Measurements from ENCODE around the gene CCSER1.
"Not testable (repeated sequence)": the region's sequence is repeated elsewhere in the genome, so short reads cannot be mapped to it uniquely, and the experiment has no call there.

Gene CCSER1

GRCh38 chr4:91340822-91341221 lies 1213.6 kb downstream of the CCSER1 start:
- no peak overlapping the region for H3K9ac ChIP-seq (ENCODE audit: low read length)
- H3K36me3 ChIP-seq (ENCODE audit: control insufficient read depth, insufficient read depth, low read length, severe bottlenecking) = no peaks in the 10 kb centered on the region
- H3K27me3 ChIP-seq (replicated peaks; ENCODE audit: control insufficient read depth, insufficient read depth, low read length) = no peaks in the 10 kb centered on the region
- DNase-seq (ENCODE audit: low read depth) = no peak
- H3K9me3 ChIP-seq (ENCODE audit: control insufficient read depth, low read length) = no peaks in the 10 kb centered on the region
- no peaks in the 10 kb centered on the region for H3K4me1 ChIP-seq (ENCODE audit: control insufficient read depth, insufficient read depth, low read length)
- no peak overlapping the region for H3K4me3 ChIP-seq (ENCODE audit: low read length)

GRCh38 chr4:91345632-91346031 lies 1218.4 kb downstream of the CCSER1 start:
- no peak for DNase-seq (ENCODE audit: low read depth)
- no peaks in the 10 kb centered on the region for H3K4me1 ChIP-seq (ENCODE audit: control insufficient read depth, insufficient read depth, low read length)
- no peaks in the 10 kb centered on the region for H3K36me3 ChIP-seq (ENCODE audit: control insufficient read depth, insufficient read depth, low read length, severe bottlenecking)
- no peaks in the 10 kb centered on the region for H3K9me3 ChIP-seq (ENCODE audit: control insufficient read depth, low read length)
- no peaks in the 10 kb centered on the region for H3K27me3 ChIP-seq (replicated peaks; ENCODE audit: control insufficient read depth, insufficient read depth, low read length)
- H3K9ac ChIP-seq (ENCODE audit: low read length) = no peak overlapping the region
- no peak overlapping the region for H3K4me3 ChIP-seq (ENCODE audit: low read length)

- H3K9ac ChIP-seq (ENCODE audit: low read length); H3K4me3 ChIP-seq (ENCODE audit: low read length); DNase-seq (ENCODE audit: low read depth); H3K9me3 ChIP-seq (ENCODE audit: control insufficient read depth, low read length); H3K36me3 ChIP-seq (ENCODE audit: control insufficient read depth, insufficient read depth, low read length, severe bottlenecking); H3K27me3 ChIP-seq (replicated peaks; ENCODE audit: control insufficient read depth, insufficient read depth, low read length); H3K4me1 ChIP-seq (ENCODE audit: control insufficient read depth, insufficient read depth, low read length): not testable (repeated sequence)
Measured at GRCh38 chr4:91356496-91356895, 1229.3 kb downstream of the CCSER1 start.

- not testable (repeated sequence) for H3K4me3 ChIP-seq (ENCODE audit: low read length); H3K9me3 ChIP-seq (ENCODE audit: control insufficient read depth, low read length)
Measured at GRCh38 chr4:91358016-91358415, 1230.8 kb downstream of the CCSER1 start.

GRCh38 chr4:91358621-91359020 lies 1231.4 kb downstream of the CCSER1 start:
- H3K27me3 ChIP-seq (replicated peaks; ENCODE audit: control insufficient read depth, insufficient read depth, low read length); DNase-seq (ENCODE audit: low read depth); H3K36me3 ChIP-seq (ENCODE audit: control insufficient read depth, insufficient read depth, low read length, severe bottlenecking); H3K9ac ChIP-seq (ENCODE audit: low read length); H3K4me3 ChIP-seq (ENCODE audit: low read length); H3K4me1 ChIP-seq (ENCODE audit: control insufficient read depth, insufficient read depth, low read length); H3K9me3 ChIP-seq (ENCODE audit: control insufficient read depth, low read length): not testable (repeated sequence)

More at GRCh38 chr4:91358016-91358415, 1230.8 kb downstream of the CCSER1 start:
- not testable (repeated sequence) for H3K27me3 ChIP-seq (replicated peaks; ENCODE audit: control insufficient read depth, insufficient read depth, low read length); H3K4me1 ChIP-seq (ENCODE audit: control insufficient read depth, insufficient read depth, low read length); DNase-seq (ENCODE audit: low read depth); H3K9ac ChIP-seq (ENCODE audit: low read length); H3K36me3 ChIP-seq (ENCODE audit: control insufficient read depth, insufficient read depth, low read length, severe bottlenecking)

GRCh38 chr4:91359041-91360031 lies 1232.1 kb downstream of the CCSER1 start:
- no peaks in the 10 kb centered on the region for H3K4me1 ChIP-seq (ENCODE audit: control insufficient read depth, insufficient read depth, low read length)
- H3K9me3 ChIP-seq (ENCODE audit: control insufficient read depth, low read length) = no peaks in the 10 kb centered on the region
- H3K4me3 ChIP-seq (ENCODE audit: low read length) = no peak overlapping the region
- no peak for DNase-seq (ENCODE audit: low read depth)
- H3K36me3 ChIP-seq (ENCODE audit: control insufficient read depth, insufficient read depth, low read length, severe bottlenecking) = no peaks in the 10 kb centered on the region
- no peaks in the 10 kb centered on the region for H3K27me3 ChIP-seq (replicated peaks; ENCODE audit: control insufficient read depth, insufficient read depth, low read length)
- H3K9ac ChIP-seq (ENCODE audit: low read length) = no peak overlapping the region

- H3K36me3 ChIP-seq (ENCODE audit: control insufficient read depth, insufficient read depth, low read length, severe bottlenecking) = no peaks in the 10 kb centered on the region
Measured at GRCh38 chr4:91362125-91362524, 1234.9 kb downstream of the CCSER1 start.

GRCh38 chr4:91366554-91366953 lies 1239.4 kb downstream of the CCSER1 start:
- Histone ChIP-seq H3K9me3 (ENCODE audit: control insufficient read depth, low read length) (no peaks in the 10 kb centered on the region), H3K4me1 (ENCODE audit: control insufficient read depth, insufficient read depth, low read length) (no peaks in the 10 kb centered on the region), H3K4me3 (ENCODE audit: low read length) (no peak overlapping the region), H3K36me3 (ENCODE audit: control insufficient read depth, insufficient read depth, low read length, severe bottlenecking) (no peaks in the 10 kb centered on the region), H3K9ac (ENCODE audit: low read length) (no peak overlapping the region), H3K27me3 (replicated peaks; ENCODE audit: control insufficient read depth, insufficient read depth, low read length) (no peaks in the 10 kb centered on the region)
- no peak for DNase-seq (ENCODE audit: low read depth)

More at GRCh38 chr4:91362125-91362524, 1234.9 kb downstream of the CCSER1 start:
- H3K4me3 ChIP-seq (ENCODE audit: low read length) = no peak overlapping the region
- no peaks in the 10 kb centered on the region for H3K9me3 ChIP-seq (ENCODE audit: control insufficient read depth, low read length)
- H3K4me1 ChIP-seq (ENCODE audit: control insufficient read depth, insufficient read depth, low read length) = no peaks in the 10 kb centered on the region
- no peak overlapping the region for H3K9ac ChIP-seq (ENCODE audit: low read length)
- no peak for DNase-seq (ENCODE audit: low read depth)
- no peaks in the 10 kb centered on the region for H3K27me3 ChIP-seq (replicated peaks; ENCODE audit: control insufficient read depth, insufficient read depth, low read length)

- H3K9ac ChIP-seq (ENCODE audit: low read length) = no peak overlapping the region
- DNase-seq (ENCODE audit: low read depth) = no peak
- H3K9me3 ChIP-seq (ENCODE audit: control insufficient read depth, low read length) = no peaks in the 10 kb centered on the region
- no peaks in the 10 kb centered on the region for H3K4me1 ChIP-seq (ENCODE audit: control insufficient read depth, insufficient read depth, low read length)
- H3K4me3 ChIP-seq (ENCODE audit: low read length) = no peak overlapping the region
- H3K27me3 ChIP-seq (replicated peaks; ENCODE audit: control insufficient read depth, insufficient read depth, low read length) = no peaks in the 10 kb centered on the region
- H3K36me3 ChIP-seq (ENCODE audit: control insufficient read depth, insufficient read depth, low read length, severe bottlenecking) = no peaks in the 10 kb centered on the region
Measured at GRCh38 chr4:91369116-91369515, 1241.9 kb downstream of the CCSER1 start.

GRCh38 chr4:91373546-91373945 lies 1246.4 kb downstream of the CCSER1 start:
- no peak overlapping the region for H3K9ac ChIP-seq (ENCODE audit: low read length)

GRCh38 chr4:91405431-91405830 lies 1278.2 kb downstream of the CCSER1 start:
- not testable (repeated sequence) for H3K9ac ChIP-seq (ENCODE audit: low read length); H3K4me1 ChIP-seq (ENCODE audit: control insufficient read depth, insufficient read depth, low read length); DNase-seq (ENCODE audit: low read depth); H3K27me3 ChIP-seq (replicated peaks; ENCODE audit: control insufficient read depth, insufficient read depth, low read length); H3K4me3 ChIP-seq (ENCODE audit: low read length); H3K36me3 ChIP-seq (ENCODE audit: control insufficient read depth, insufficient read depth, low read length, severe bottlenecking); H3K9me3 ChIP-seq (ENCODE audit: control insufficient read depth, low read length)

More at GRCh38 chr4:91373546-91373945, 1246.4 kb downstream of the CCSER1 start:
- H3K9me3 ChIP-seq (ENCODE audit: control insufficient read depth, low read length) = no peaks in the 10 kb centered on the region
- H3K4me3 ChIP-seq (ENCODE audit: low read length) = no peak overlapping the region
- DNase-seq (ENCODE audit: low read depth) = no peak
- H3K27me3 ChIP-seq (replicated peaks; ENCODE audit: control insufficient read depth, insufficient read depth, low read length) = no peaks in the 10 kb centered on the region
- no peaks in the 10 kb centered on the region for H3K36me3 ChIP-seq (ENCODE audit: control insufficient read depth, insufficient read depth, low read length, severe bottlenecking)
- H3K4me1 ChIP-seq (ENCODE audit: control insufficient read depth, insufficient read depth, low read length) = no peaks in the 10 kb centered on the region

Data from adipocyte (in vitro differentiated cells).